Breast epithelium (tissue), 3 donors: ENCODE data around the gene ZC3H12D.

Experiments
- POLR2A ChIP-seq: fragments of 450-650 bp; IDR thresholded peaks from one replicate; pipeline ENCODE4 v1.6.1; 2016; ENCODE audit warnings: antibody characterized with exemption, mild to moderate bottlenecking, moderate library complexity
- POLR2AphosphoS5 ChIP-seq, 3 donors: sonication (generic); formaldehyde crosslinking; IDR thresholded peaks; one replicate each; pipeline ENCODE4 v1.6.1; 2017; ENCODE audit warnings: antibody characterized with exemption in 3 of 3
- TF ChIP-seq, protein P1 (sequence below), 3 donors: fragments of 450-650 bp; IDR thresholded peaks; one replicate each; pipeline ENCODE4 v1.5.1; 2016 to 2017; ENCODE audit warnings: antibody characterized with exemption in 3 of 3, mild to moderate bottlenecking in 3 of 3, moderate library complexity in 3 of 3

DNA sequence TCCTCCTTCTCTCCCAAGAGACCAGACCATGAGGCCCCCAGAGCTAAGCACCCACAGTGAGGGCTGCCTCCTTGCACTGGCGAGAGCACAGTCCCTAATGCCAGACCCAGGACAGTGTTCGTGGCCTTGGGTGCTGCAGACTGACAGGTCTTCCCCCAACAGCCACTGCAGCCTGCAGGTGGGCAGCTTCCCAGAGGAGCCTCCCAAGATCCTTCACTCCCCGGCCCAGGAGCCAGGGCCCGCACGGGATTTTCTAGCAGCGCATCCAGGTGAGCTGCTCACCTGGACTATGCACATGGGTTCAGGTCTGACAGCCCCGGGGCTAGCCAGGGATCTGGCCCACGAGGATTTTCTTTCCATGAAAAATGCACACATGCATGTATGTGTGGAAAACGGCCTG, 43.1 kb downstream of the ZC3H12D start:
- no peak for TF ChIP-seq POLR2A
- TF ChIP-seq, protein P1, sequence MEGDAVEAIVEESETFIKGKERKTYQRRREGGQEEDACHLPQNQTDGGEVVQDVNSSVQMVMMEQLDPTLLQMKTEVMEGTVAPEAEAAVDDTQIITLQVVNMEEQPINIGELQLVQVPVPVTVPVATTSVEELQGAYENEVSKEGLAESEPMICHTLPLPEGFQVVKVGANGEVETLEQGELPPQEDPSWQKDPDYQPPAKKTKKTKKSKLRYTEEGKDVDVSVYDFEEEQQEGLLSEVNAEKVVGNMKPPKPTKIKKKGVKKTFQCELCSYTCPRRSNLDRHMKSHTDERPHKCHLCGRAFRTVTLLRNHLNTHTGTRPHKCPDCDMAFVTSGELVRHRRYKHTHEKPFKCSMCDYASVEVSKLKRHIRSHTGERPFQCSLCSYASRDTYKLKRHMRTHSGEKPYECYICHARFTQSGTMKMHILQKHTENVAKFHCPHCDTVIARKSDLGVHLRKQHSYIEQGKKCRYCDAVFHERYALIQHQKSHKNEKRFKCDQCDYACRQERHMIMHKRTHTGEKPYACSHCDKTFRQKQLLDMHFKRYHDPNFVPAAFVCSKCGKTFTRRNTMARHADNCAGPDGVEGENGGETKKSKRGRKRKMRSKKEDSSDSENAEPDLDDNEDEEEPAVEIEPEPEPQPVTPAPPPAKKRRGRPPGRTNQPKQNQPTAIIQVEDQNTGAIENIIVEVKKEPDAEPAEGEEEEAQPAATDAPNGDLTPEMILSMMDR (IDR thresholded peaks at IDR 0.05) = no peak
- TF ChIP-seq POLR2AphosphoS5 (IDR thresholded peaks at IDR 0.05) = no peak
